ENCODE data around the gene PLXNB3. TPM values are rescaled to one million over a fixed set of nuclear protein-coding genes. Genes with fewer than 3 reads are reported as not detected.

PLXNB3 gene
- total RNA-seq, 1 donor from 2014 or later = 4.3 TPM

- Mint-ChIP-seq H3K9me3 (no peaks in the 10 kb centered on the region), H3K27me3 (ENCODE audit: low read depth) (no peaks in the 10 kb centered on the region), H3K27ac (peak overlapping the region; percentile 21), H3K4me3 (no peak overlapping the region), H3K36me3 (no peaks in the 10 kb centered on the region), H3K4me1 (peaks cover 10% of the 10 kb centered on the region)
- TF ChIP-seq, protein P1, sequence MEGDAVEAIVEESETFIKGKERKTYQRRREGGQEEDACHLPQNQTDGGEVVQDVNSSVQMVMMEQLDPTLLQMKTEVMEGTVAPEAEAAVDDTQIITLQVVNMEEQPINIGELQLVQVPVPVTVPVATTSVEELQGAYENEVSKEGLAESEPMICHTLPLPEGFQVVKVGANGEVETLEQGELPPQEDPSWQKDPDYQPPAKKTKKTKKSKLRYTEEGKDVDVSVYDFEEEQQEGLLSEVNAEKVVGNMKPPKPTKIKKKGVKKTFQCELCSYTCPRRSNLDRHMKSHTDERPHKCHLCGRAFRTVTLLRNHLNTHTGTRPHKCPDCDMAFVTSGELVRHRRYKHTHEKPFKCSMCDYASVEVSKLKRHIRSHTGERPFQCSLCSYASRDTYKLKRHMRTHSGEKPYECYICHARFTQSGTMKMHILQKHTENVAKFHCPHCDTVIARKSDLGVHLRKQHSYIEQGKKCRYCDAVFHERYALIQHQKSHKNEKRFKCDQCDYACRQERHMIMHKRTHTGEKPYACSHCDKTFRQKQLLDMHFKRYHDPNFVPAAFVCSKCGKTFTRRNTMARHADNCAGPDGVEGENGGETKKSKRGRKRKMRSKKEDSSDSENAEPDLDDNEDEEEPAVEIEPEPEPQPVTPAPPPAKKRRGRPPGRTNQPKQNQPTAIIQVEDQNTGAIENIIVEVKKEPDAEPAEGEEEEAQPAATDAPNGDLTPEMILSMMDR (IDR thresholded peaks at IDR 0.05; ENCODE audit: unreplicated experiment) = no peak
- DNase-seq (ENCODE audit: low spot score in 2 of 2, unreplicated experiment in 2 of 2) = no peak
Measured at GRCh38 chrX:153766871-153767673, 3.0 kb downstream of the PLXNB3 start.

DNA sequence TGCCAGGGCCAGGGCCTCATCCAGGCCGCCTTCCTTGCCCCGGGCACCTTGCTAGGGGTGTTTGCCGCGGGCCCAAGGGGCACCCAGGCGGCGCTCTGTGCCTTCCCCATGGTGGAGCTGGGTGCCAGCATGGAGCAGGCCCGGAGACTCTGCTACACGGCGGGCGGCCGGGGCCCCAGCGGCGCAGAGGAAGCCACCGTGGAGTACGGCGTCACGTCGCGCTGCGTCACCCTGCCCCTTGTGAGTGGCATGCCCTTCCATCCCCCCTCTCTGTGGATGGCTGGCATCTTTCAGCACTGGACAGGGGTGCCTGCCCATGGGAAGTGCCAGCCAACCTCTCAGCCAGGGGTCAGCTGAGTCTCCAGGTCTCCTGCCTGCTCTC is 3.6 kb downstream of the PLXNB3 start:
- no peaks in the 10 kb centered on the region for H3K36me3 Mint-ChIP-seq
- TF ChIP-seq, protein P1 (IDR thresholded peaks at IDR 0.05; ENCODE audit: unreplicated experiment) = no peak
- DNase-seq (ENCODE audit: low spot score in 2 of 2, unreplicated experiment in 2 of 2) = no peak
- no peak overlapping the region for H3K27ac Mint-ChIP-seq
- no peaks in the 10 kb centered on the region for H3K9me3 Mint-ChIP-seq
- peaks cover 10% of the 10 kb centered on the region for H3K4me1 Mint-ChIP-seq
- H3K27me3 Mint-ChIP-seq (ENCODE audit: low read depth) = no peaks in the 10 kb centered on the region
- H3K4me3 Mint-ChIP-seq = no peak overlapping the region

DNA sequence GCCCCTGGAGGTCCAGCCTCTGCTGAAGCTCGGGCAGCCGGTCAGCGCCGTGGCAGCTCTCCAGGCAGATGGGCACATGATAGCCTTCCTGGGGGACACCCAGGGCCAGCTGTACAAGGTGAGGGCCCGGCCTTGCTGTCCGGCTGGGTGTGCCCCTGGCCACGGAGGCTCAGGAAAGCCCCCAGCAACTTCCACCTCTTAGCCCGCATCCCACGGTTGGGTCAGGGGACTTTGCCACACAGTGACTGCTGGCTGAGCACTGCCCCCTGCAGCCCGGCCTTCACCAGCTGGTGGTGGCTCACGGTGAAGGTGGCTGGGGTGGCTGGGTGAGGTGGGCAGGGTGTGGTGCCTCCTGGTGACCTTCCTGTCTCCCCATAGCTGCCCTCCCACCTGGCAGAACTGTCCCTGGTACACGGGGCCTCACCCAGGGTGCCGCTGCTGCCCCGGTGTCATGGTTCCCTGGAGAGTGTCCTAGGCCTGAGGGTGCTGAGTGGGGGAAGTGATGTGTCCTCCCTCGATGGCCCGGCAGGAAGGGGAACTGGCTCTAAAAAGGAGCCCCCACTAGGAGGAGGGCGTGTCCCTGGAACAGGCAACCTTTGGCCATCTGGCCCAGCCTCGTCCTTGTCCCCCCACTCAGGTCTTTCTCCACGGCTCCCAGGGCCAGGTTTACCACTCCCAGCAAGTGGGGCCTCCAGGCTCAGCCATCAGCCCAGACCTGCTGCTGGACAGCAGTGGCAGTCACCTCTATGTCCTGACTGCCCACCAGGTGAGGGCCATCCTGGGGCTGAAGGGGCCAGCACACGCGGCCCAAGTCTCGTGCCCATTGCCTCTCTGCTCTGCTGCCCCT is 4.5 kb downstream of the PLXNB3 start:
- peaks cover 10% of the 10 kb centered on the region for H3K4me1 Mint-ChIP-seq
- no peak overlapping the region for H3K4me3 Mint-ChIP-seq
- no peaks in the 10 kb centered on the region for H3K27me3 Mint-ChIP-seq (ENCODE audit: low read depth)
- H3K27ac Mint-ChIP-seq = no peak overlapping the region
- no peaks in the 10 kb centered on the region for H3K9me3 Mint-ChIP-seq
- peak in 1 of 2 experiments; percentile 10 for DNase-seq (ENCODE audit: low spot score in 2 of 2, unreplicated experiment in 2 of 2)
- TF ChIP-seq, protein P1 (IDR thresholded peaks at IDR 0.05; ENCODE audit: unreplicated experiment) = no peak
- H3K36me3 Mint-ChIP-seq = no peaks in the 10 kb centered on the region

- peak in 1 of 2 experiments; percentile 18 for DNase-seq (ENCODE audit: low spot score in 2 of 2, unreplicated experiment in 2 of 2)
- TF ChIP-seq, protein P1 (IDR thresholded peaks at IDR 0.05; ENCODE audit: unreplicated experiment) = no peak
- H3K27me3 Mint-ChIP-seq (ENCODE audit: low read depth) = no peaks in the 10 kb centered on the region
- H3K36me3 Mint-ChIP-seq = no peaks in the 10 kb centered on the region
- no peak overlapping the region for H3K4me3 Mint-ChIP-seq
- no peaks in the 10 kb centered on the region for H3K9me3 Mint-ChIP-seq
- H3K4me1 Mint-ChIP-seq = peaks cover 7% of the 10 kb centered on the region
- H3K27ac Mint-ChIP-seq = no peak overlapping the region
Measured at GRCh38 chrX:153769158-153769864, 5.3 kb downstream of the PLXNB3 start.

DNA sequence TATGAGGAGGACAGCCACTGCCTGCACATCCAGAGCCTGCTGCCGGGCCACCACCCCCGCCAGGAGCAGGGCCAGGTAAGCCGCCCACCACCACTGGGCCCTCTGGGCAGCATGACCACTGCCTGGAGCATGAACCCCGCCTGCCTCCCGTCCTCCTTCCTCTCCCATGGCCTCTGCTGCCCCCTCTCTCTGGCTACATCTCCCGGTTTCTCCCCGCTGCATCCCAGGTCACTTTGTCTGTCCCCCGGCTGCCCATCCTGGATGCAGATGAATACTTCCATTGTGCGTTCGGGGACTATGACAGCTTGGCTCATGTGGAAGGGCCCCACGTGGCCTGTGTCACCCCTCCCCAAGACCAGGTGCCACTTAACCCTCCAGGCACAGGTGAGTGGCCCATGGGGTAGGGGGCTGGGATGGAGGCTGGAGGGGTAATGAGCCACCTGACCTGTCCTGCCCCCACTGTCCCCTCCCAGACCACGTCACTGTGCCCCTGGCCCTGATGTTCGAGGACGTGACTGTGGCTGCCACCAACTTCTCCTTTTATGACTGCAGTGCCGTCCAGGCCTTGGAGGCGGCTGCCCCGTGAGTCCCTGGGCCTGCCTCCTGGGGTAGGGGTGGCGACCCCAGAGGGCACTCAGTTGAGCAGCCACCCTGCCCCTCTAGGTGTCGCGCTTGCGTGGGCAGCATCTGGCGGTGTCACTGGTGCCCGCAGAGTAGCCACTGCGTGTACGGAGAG is 6.0 kb downstream of the PLXNB3 start:
- H3K4me3 Mint-ChIP-seq = no peak overlapping the region
- no peak for DNase-seq (ENCODE audit: low spot score in 2 of 2, unreplicated experiment in 2 of 2)
- H3K36me3 Mint-ChIP-seq = no peaks in the 10 kb centered on the region
- H3K9me3 Mint-ChIP-seq = no peaks in the 10 kb centered on the region
- peaks cover 7% of the 10 kb centered on the region for H3K4me1 Mint-ChIP-seq
- TF ChIP-seq, protein P1 (IDR thresholded peaks at IDR 0.05; ENCODE audit: unreplicated experiment) = no peak
- no peak overlapping the region for H3K27ac Mint-ChIP-seq
- H3K27me3 Mint-ChIP-seq (ENCODE audit: low read depth) = no peaks in the 10 kb centered on the region
